HG03558 (cell line): ENCODE measurements around the gene FLNB.

Experiments
- ATAC-seq: cut with Tn5 transposase; IDR thresholded peaks from one replicate; pipeline ENCODE4 v1.9.1; 2021; ENCODE audit warnings: moderate number of reproducible peaks; ENCODE audit not compliant: unreplicated experiment; ENCODE audit errors: extremely low read depth

Gene FLNB

GRCh38 chr3:58175187-58175436 is 166.9 kb downstream of the FLNB start:
- no peak for ATAC-seq

GRCh38 chr3:58175437-58176184 is 167.4 kb downstream of the FLNB start:
- ATAC-seq = no peak

GRCh38 chr3:58176185-58176530 is 167.9 kb downstream of the FLNB start:
- no peak for ATAC-seq

GRCh38 chr3:58176827-58177489 is 168.7 kb downstream of the FLNB start:
- ATAC-seq = no peak

- peak; percentile 52 for ATAC-seq
Measured at GRCh38 chr3:58177747-58178527, 169.7 kb downstream of the FLNB start.

GRCh38 chr3:58178528-58179234 is 170.5 kb downstream of the FLNB start:
- no peak for ATAC-seq

GRCh38 chr3:58179235-58180098 is 171.2 kb downstream of the FLNB start:
- ATAC-seq = no peak

GRCh38 chr3:58180099-58180880 is 172.1 kb downstream of the FLNB start:
- ATAC-seq = no peak

GRCh38 chr3:58180940-58181587 is 172.8 kb downstream of the FLNB start:
- ATAC-seq = no peak

GRCh38 chr3:58183221-58183620 is 175.0 kb downstream of the FLNB start:
- ATAC-seq = no peak

- no peak for ATAC-seq
Measured at GRCh38 chr3:58183891-58184290, 175.7 kb downstream of the FLNB start.

- ATAC-seq = no peak
Measured at GRCh38 chr3:58184309-58184981, 176.2 kb downstream of the FLNB start.

GRCh38 chr3:58184982-58185360 is 176.7 kb downstream of the FLNB start:
- no peak for ATAC-seq

- ATAC-seq = no peak
Measured at GRCh38 chr3:58188173-58188564, 179.9 kb downstream of the FLNB start.

GRCh38 chr3:58188921-58189451 is 180.8 kb downstream of the FLNB start:
- no peak for ATAC-seq

- ATAC-seq = no peak
Measured at GRCh38 chr3:58189691-58190090, 181.5 kb downstream of the FLNB start.

GRCh38 chr3:58190291-58190690 is 182.1 kb downstream of the FLNB start:
- no peak for ATAC-seq

GRCh38 chr3:58190882-58191281 is 182.7 kb downstream of the FLNB start:
- ATAC-seq = no peak
